ACC112 (cell line): ENCODE data around the gene SLX9.

ENCODE experiments used
- H2AFZ ChIP-seq: fragments of 200-600 bp; sonication (generic); one replicate; pipeline ENCODE4 v1.6.0; 2017; ENCODE audit warnings: antibody characterized with exemption, low read length; ENCODE audit not compliant: unreplicated experiment
- H3K27ac ChIP-seq: fragments of 200-600 bp; sonication (generic); 2 replicates; pipeline ENCODE4 v1.5.1; 2014; ENCODE audit warnings: low read depth, mild to moderate bottlenecking, antibody characterized with exemption, low read length, moderate library complexity
- H3K27me3 ChIP-seq: fragments of 200-600 bp; sonication (generic); 2 replicates; pipeline ENCODE4 v1.6.1; 2014; ENCODE audit warnings: mild to moderate bottlenecking, antibody characterized with exemption, low read length, moderate library complexity, mixed read lengths; ENCODE audit not compliant: insufficient read depth
- H3K36me3 ChIP-seq: fragments of 200-600 bp; sonication (generic); 2 replicates; pipeline ENCODE4 v1.6.1; 2016; ENCODE audit warnings: mild to moderate bottlenecking, antibody characterized with exemption, low read length, moderate library complexity, mixed read lengths; ENCODE audit not compliant: insufficient read depth
- H3K4me1 ChIP-seq: fragments of 200-600 bp; sonication (generic); one replicate; pipeline ENCODE4 v1.6.1; 2016; ENCODE audit warnings: low read length, mixed read lengths; ENCODE audit not compliant: insufficient read depth, unreplicated experiment, control insufficient read depth
- H3K4me3 ChIP-seq: fragments of 200-600 bp; sonication (generic); 2 replicates; pipeline ENCODE4 v1.5.1; 2014; ENCODE audit warnings: mild to moderate bottlenecking, low read depth, low read length
- H3K79me2 ChIP-seq: fragments of 200-600 bp; sonication (generic); one replicate; pipeline ENCODE4 v1.6.0; 2016; ENCODE audit warnings: low read length; ENCODE audit not compliant: control insufficient read depth, unreplicated experiment, insufficient read depth

The SLX9 gene

GRCh38 chr21:44896561-44897286, 43.1 kb upstream of the SLX9 start:
- Histone ChIP-seq H2AFZ (no peak overlapping the region), H3K4me1 (no peaks in the 10 kb centered on the region), H3K27me3 (peaks cover 52% of the 10 kb centered on the region), H3K27ac (no peak overlapping the region), H3K36me3 (no peaks in the 10 kb centered on the region), H3K79me2 (no peaks in the 10 kb centered on the region), H3K4me3 (no peak overlapping the region)

- Histone ChIP-seq H3K36me3 (no peaks in the 10 kb centered on the region), H3K27me3 (peaks cover 46% of the 10 kb centered on the region), H2AFZ (no peak overlapping the region), H3K4me3 (no peak overlapping the region), H3K27ac (no peak overlapping the region), H3K79me2 (no peaks in the 10 kb centered on the region), H3K4me1 (no peaks in the 10 kb centered on the region)
Observed at GRCh38 chr21:44897326-44898010, 42.4 kb upstream of the SLX9 start.

GRCh38 chr21:44898011-44898488, 41.8 kb upstream of the SLX9 start:
- Histone ChIP-seq H3K27me3 (peaks cover 44% of the 10 kb centered on the region), H3K36me3 (no peaks in the 10 kb centered on the region), H3K79me2 (no peaks in the 10 kb centered on the region), H3K27ac (no peak overlapping the region), H3K4me1 (no peaks in the 10 kb centered on the region), H2AFZ (no peak overlapping the region), H3K4me3 (no peak overlapping the region)

- no peak overlapping the region for H3K4me3 ChIP-seq
- no peak overlapping the region for H3K27ac ChIP-seq
- no peaks in the 10 kb centered on the region for H3K36me3 ChIP-seq
- no peak overlapping the region for H2AFZ ChIP-seq
- peaks cover 36% of the 10 kb centered on the region for H3K27me3 ChIP-seq
- no peaks in the 10 kb centered on the region for H3K4me1 ChIP-seq
- no peaks in the 10 kb centered on the region for H3K79me2 ChIP-seq
Observed at GRCh38 chr21:44898851-44899767, 40.7 kb upstream of the SLX9 start.

GRCh38 chr21:44899768-44900558, 39.9 kb upstream of the SLX9 start:
- Histone ChIP-seq H3K27ac (no peak overlapping the region), H3K27me3 (peaks cover 31% of the 10 kb centered on the region), H2AFZ (no peak overlapping the region), H3K36me3 (no peaks in the 10 kb centered on the region), H3K4me3 (no peak overlapping the region), H3K4me1 (no peaks in the 10 kb centered on the region), H3K79me2 (no peaks in the 10 kb centered on the region)

GRCh38 chr21:44900559-44901251, 39.1 kb upstream of the SLX9 start:
- H3K4me3 ChIP-seq = no peak overlapping the region
- no peaks in the 10 kb centered on the region for H3K79me2 ChIP-seq
- H2AFZ ChIP-seq = no peak overlapping the region
- H3K4me1 ChIP-seq = no peaks in the 10 kb centered on the region
- H3K27ac ChIP-seq = no peak overlapping the region
- H3K36me3 ChIP-seq = no peaks in the 10 kb centered on the region
- H3K27me3 ChIP-seq = peaks cover 31% of the 10 kb centered on the region

- Histone ChIP-seq H3K4me3 (no peak overlapping the region), H3K36me3 (no peaks in the 10 kb centered on the region), H2AFZ (no peak overlapping the region), H3K79me2 (no peaks in the 10 kb centered on the region), H3K27me3 (peaks cover 31% of the 10 kb centered on the region), H3K4me1 (no peaks in the 10 kb centered on the region), H3K27ac (no peak overlapping the region)
Observed at GRCh38 chr21:44901391-44902074, 38.3 kb upstream of the SLX9 start.

- H3K27me3 ChIP-seq = peaks cover 31% of the 10 kb centered on the region
Observed at GRCh38 chr21:44902268-44903049, 37.4 kb upstream of the SLX9 start.

More at GRCh38 chr21:44902268-44903049, 37.4 kb upstream of the SLX9 start:
- Histone ChIP-seq H3K79me2 (no peaks in the 10 kb centered on the region), H2AFZ (no peak overlapping the region), H3K4me1 (no peaks in the 10 kb centered on the region), H3K4me3 (no peak overlapping the region), H3K36me3 (no peaks in the 10 kb centered on the region), H3K27ac (no peak overlapping the region)
